ENCODE data around the gene PDZD8. TPM values are rescaled to one million over a fixed set of nuclear protein-coding genes. Genes with fewer than 3 reads are reported as not detected.

The PDZD8 gene
- total RNA-seq, 4 donors from 2014 or later = 29.6 to 60.1 (median 42.4) TPM

- DNase-seq (ENCODE audit: low spot score) = no peak
- no peak for ATAC-seq (ENCODE audit: low FRiP score)
- TF ChIP-seq CTCF (IDR thresholded peaks at IDR 0.05) = no peak
Observed at GRCh38 chr10:117391436-117392205, 16.4 kb upstream of the PDZD8 start.

GRCh38 chr10:117390420-117390819 is 15.2 kb upstream of the PDZD8 start:
- DNase-seq (ENCODE audit: low spot score) (no peak), ATAC-seq (ENCODE audit: low FRiP score) (no peak)
- TF ChIP-seq CTCF (IDR thresholded peaks at IDR 0.05) = no peak

DNA sequence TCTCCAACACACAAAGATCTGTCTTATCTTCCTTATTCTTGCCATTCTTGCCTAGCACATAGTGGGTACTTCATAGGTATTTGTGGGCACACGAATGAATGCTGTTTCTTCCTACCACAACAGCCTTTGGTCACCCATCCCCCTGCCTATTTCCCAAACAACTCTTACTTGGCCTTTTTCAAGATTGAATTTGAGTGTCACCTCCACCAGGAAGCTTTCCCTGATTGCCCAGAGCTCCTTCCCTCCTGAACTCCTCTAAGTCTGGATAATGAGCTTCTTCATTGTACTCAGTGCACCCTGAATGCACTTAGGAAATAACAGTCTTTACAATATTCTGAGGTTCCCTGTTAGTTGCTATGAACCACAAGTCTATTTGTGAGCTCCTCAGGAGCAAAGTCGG is 11.6 kb upstream of the PDZD8 start:
- no peak for TF ChIP-seq CTCF (IDR thresholded peaks at IDR 0.05)
- no peak for DNase-seq (ENCODE audit: low spot score)
- ATAC-seq (ENCODE audit: low FRiP score) = no peak

DNA sequence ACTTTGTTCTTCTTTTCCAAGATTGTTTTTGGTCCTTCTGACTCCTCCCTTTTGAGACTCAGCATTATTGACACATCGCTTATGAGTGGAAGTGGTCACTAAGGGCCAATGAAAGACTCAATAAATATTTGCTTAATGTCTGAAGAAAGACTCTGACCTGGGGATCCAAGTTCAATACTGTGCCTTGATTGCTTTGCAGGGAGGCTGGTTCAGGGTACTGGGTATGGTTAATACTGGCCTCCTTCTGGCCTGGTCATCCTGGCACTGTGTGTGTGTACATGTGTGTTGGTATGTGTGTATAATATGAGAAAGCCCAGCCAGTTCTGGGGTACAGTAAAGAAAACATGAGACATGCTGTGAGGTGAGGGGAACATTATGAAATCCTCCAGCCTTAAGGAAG is 7.6 kb upstream of the PDZD8 start:
- TF ChIP-seq CTCF (IDR thresholded peaks at IDR 0.05) = no peak
- DNase-seq (ENCODE audit: low spot score) (no peak), ATAC-seq (ENCODE audit: low FRiP score) (no peak)

GRCh38 chr10:117374506-117375359 is 507 bp downstream of the PDZD8 start:
- DNase-seq (ENCODE audit: low spot score) = no peak
- peak; percentile 39 for ATAC-seq (ENCODE audit: low FRiP score)
- TF ChIP-seq CTCF (IDR thresholded peaks at IDR 0.05) = no peak

DNA sequence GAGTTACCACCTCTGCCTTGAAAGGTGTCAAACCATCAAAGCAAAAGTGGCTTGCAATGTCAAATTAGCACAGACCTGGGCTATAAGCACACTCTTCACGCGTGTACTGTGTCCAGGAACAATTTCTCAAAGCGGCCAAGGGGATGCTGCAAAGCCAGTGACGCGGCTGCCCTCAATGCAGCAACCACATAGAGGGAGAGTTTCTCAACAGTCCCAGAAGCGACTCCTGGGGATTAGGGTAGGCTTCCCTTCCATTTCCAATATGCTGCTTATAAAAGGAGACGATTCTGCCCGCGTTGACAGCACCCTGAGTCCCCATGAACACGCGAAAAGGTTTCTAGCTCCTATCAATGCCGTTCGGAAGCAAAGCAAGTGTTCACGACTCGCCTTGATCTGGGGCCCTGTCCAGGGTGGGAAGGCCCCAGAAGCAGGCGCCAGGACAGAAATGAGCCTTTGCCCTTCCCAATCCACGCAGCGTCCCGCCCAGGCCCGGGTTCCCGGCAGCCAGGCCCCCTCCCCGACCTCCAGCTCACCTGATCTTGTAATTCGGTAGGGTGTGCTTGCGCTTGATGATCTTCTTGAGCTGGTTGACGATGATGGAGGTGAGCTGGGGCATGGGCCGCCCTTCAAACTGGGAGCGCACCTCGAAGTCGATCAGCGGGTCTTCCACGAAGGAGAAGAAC is 1.3 kb downstream of the PDZD8 start:
- TF ChIP-seq CTCF (IDR thresholded peaks at IDR 0.05) = no peak
- peak; percentile 21 for ATAC-seq (ENCODE audit: low FRiP score)
- DNase-seq (ENCODE audit: low spot score) = no peak

Data from omental fat pad (tissue), 4 donors.